AG04450 (cell line): Measurements from ENCODE around the gene LTO1. TPM values are rescaled to one million over a fixed set of nuclear protein-coding genes. Genes with fewer than 3 reads are reported as not detected.

Experiments used
- CTCF ChIA-PET: fragments of 300-600, 350-600 bp; formaldehyde crosslinking; extraction: SDS; loops from one replicate; lab custom pipeline; 2022; ENCODE audit warnings: antibody characterized with exemption, inconsistent platforms; lab: Charles Lee
- POLR2A ChIA-PET: fragments of 350-600 bp; formaldehyde crosslinking; extraction: SDS; loops from one replicate; lab custom pipeline; 2021; ENCODE audit warnings: antibody characterized with exemption, inconsistent platforms; lab: Yijun Ruan, JAX
- DNase-seq: peaks from one replicate; pipeline ENCODE4 v3.0.0-alpha.2; 2011; ENCODE audit warnings: low read depth, low spot score
- H3K27ac ChIP-seq: one replicate; pipeline ENCODE4 v1.5.1; 2012; ENCODE audit warnings: low read depth, low read length, control low read depth
- H3K27me3 ChIP-seq: one replicate; pipeline ENCODE4 v1.6.0; 2012; ENCODE audit warnings: low read length; ENCODE audit not compliant: control insufficient read depth, insufficient read depth
- H3K4me3 ChIP-seq: 2 replicates; pipeline ENCODE4 v1.5.1; 2011; ENCODE audit warnings: mild to moderate bottlenecking, low read depth, low read length, control low read depth
- H3K9me3 ChIP-seq: 2 replicates; pipeline ENCODE4 v1.5.1; 2012; ENCODE audit warnings: low read length; ENCODE audit not compliant: control insufficient read depth, insufficient read depth
- CTCF ChIP-seq: IDR thresholded peaks from 2 replicates; pipeline ENCODE4 v1.5.1; 2011; ENCODE audit warnings: low read depth, low read length, control low read depth, inconsistent platforms
- polyA plus RNA-seq: library from polyadenylated mRNA; depleted of rRNA; stranded (reverse); fragments of >200 nt; gene quantifications from 2 replicates; pipeline ENCODE4 v1.2.3, GENCODE V29; 2011

Gene LTO1
- polyA plus RNA-seq, 1 experiment = 18.3 TPM

- no peaks in the 10 kb centered on the region; the same call in 1 of the 2 replicates for H3K9me3 ChIP-seq
- ChIA-PET CTCF (no interaction called here), POLR2A (interaction anchor here (0.9 kb wide), 1 partner anchor 8 kb away, joined by 4 read pairs; the partner anchor contains the start of gene LTO1)
- no peak for TF ChIP-seq CTCF
- no peaks in the 10 kb centered on the region for H3K27me3 ChIP-seq
- no peak overlapping the region for H3K4me3 ChIP-seq
- H3K27ac ChIP-seq = no peak overlapping the region
- no peak for DNase-seq
Measured at GRCh38 chr11:69666752-69667536, 8.2 kb downstream of the LTO1 start.

- Histone ChIP-seq H3K4me3 (no peak overlapping the region), H3K27me3 (no peaks in the 10 kb centered on the region), H3K9me3 (no peaks in the 10 kb centered on the region; the same call in 1 of the 2 replicates), H3K27ac (no peak overlapping the region)
- ChIA-PET CTCF (no interaction called here), POLR2A (interaction anchor here (0.9 kb wide), 1 partner anchor 9 kb away, joined by 4 read pairs; the partner anchor contains the start of gene LTO1)
- TF ChIP-seq CTCF = no peak
- DNase-seq = no peak
Measured at GRCh38 chr11:69666261-69666660, 8.9 kb downstream of the LTO1 start.

- Histone ChIP-seq H3K4me3 (no peak overlapping the region), H3K9me3 (no peaks in the 10 kb centered on the region; the same call in 1 of the 2 replicates), H3K27ac (no peak overlapping the region), H3K27me3 (no peaks in the 10 kb centered on the region)
- CTCF ChIA-PET = no interaction called here
- no peak for TF ChIP-seq CTCF
- no peak for DNase-seq
- POLR2A ChIA-PET = no interaction called here
Measured at GRCh38 chr11:69665669-69666068, 9.5 kb downstream of the LTO1 start.

GRCh38 chr11:69664901-69665300 is 10.3 kb downstream of the LTO1 start:
- ChIA-PET CTCF (no interaction called here), POLR2A (no interaction called here)
- H3K27ac ChIP-seq = no peak overlapping the region
- no peaks in the 10 kb centered on the region for H3K27me3 ChIP-seq
- DNase-seq = no peak
- no peaks in the 10 kb centered on the region; the same call in 1 of the 2 replicates for H3K9me3 ChIP-seq
- H3K4me3 ChIP-seq = no peak overlapping the region
- TF ChIP-seq CTCF = no peak

- POLR2A ChIA-PET = no interaction called here
- TF ChIP-seq CTCF = no peak
Measured at GRCh38 chr11:69664103-69664775, 10.9 kb downstream of the LTO1 start.

More at GRCh38 chr11:69664103-69664775, 10.9 kb downstream of the LTO1 start:
- Histone ChIP-seq H3K9me3 (no peaks in the 10 kb centered on the region; the same call in 1 of the 2 replicates), H3K4me3 (no peak overlapping the region), H3K27ac (no peak overlapping the region), H3K27me3 (no peaks in the 10 kb centered on the region)
- CTCF ChIA-PET = no interaction called here
- no peak for DNase-seq
